ENCODE results near the gene PPM1A.

The PPM1A gene

GRCh38 chr14:60215520-60216420 lies 33.3 kb upstream of the PPM1A start:
- Histone ChIP-seq H2AFZ (ENCODE audit: low read length) (no peak overlapping the region; the same call in 1 of the 2 replicates), H3K9me2 (ENCODE audit: low read depth, low read length) (no peaks in the 10 kb centered on the region), H3K4me1 (ENCODE audit: insufficient read depth, low read length, severe bottlenecking) (peaks cover 86% of the 10 kb centered on the region), H3F3A (ENCODE audit: insufficient read depth, low read length) (no peaks in the 10 kb centered on the region), H3K4me2 (ENCODE audit: low read length) (no peak overlapping the region), H3K9me3 (ENCODE audit: low read length) (no peaks in the 10 kb centered on the region), H3K36me3 (ENCODE audit: insufficient read depth, low read length) (no peaks in the 10 kb centered on the region), H4K20me1 (ENCODE audit: insufficient read depth, low read length) (no peaks in the 10 kb centered on the region), H3K27ac (ENCODE audit: low read depth, low read length, poor library complexity, severe bottlenecking) (peak overlapping the region; percentile 60), H3K4me3 (ENCODE audit: low read depth, low read length, poor library complexity, severe bottlenecking) (no peak overlapping the region), H3K9ac (ENCODE audit: low read length) (no peak overlapping the region), H3K79me2 (ENCODE audit: insufficient read depth, low read length) (no peaks in the 10 kb centered on the region), H3K27me3 (ENCODE audit: insufficient read depth, low read length) (no peaks in the 10 kb centered on the region)
- TF ChIP-seq CTCF (IDR thresholded peaks at IDR 0.05; ENCODE audit: low read length) (no peak), EZH2 (IDR thresholded peaks at IDR 0.05; ENCODE audit: borderline replicate concordance, low read length) (no peak)

GRCh38 chr14:60217713-60218112 lies 31.3 kb upstream of the PPM1A start:
- Histone ChIP-seq H3K36me3 (ENCODE audit: insufficient read depth, low read length) (no peaks in the 10 kb centered on the region), H3K4me2 (ENCODE audit: low read length) (no peak overlapping the region), H3F3A (ENCODE audit: insufficient read depth, low read length) (no peaks in the 10 kb centered on the region), H3K9me3 (ENCODE audit: low read length) (no peaks in the 10 kb centered on the region), H4K20me1 (ENCODE audit: insufficient read depth, low read length) (no peaks in the 10 kb centered on the region), H3K9me2 (ENCODE audit: low read depth, low read length) (no peaks in the 10 kb centered on the region), H3K9ac (ENCODE audit: low read length) (no peak overlapping the region), H3K79me2 (ENCODE audit: insufficient read depth, low read length) (no peaks in the 10 kb centered on the region), H3K27me3 (ENCODE audit: insufficient read depth, low read length) (no peaks in the 10 kb centered on the region), H3K4me3 (ENCODE audit: low read depth, low read length, poor library complexity, severe bottlenecking) (no peak overlapping the region), H2AFZ (ENCODE audit: low read length) (no peak overlapping the region), H3K27ac (ENCODE audit: low read depth, low read length, poor library complexity, severe bottlenecking) (peak overlapping the region; percentile 60), H3K4me1 (ENCODE audit: insufficient read depth, low read length, severe bottlenecking) (peaks cover 78% of the 10 kb centered on the region)
- TF ChIP-seq CTCF (IDR thresholded peaks at IDR 0.05; ENCODE audit: low read length): no peak
- TF ChIP-seq EZH2 (IDR thresholded peaks at IDR 0.05; ENCODE audit: borderline replicate concordance, low read length): no peak

GRCh38 chr14:60220084-60220483 lies 28.9 kb upstream of the PPM1A start:
- Histone ChIP-seq H3K9me2 (ENCODE audit: low read depth, low read length) (no peaks in the 10 kb centered on the region), H3K9me3 (ENCODE audit: low read length) (no peaks in the 10 kb centered on the region), H3K4me2 (ENCODE audit: low read length) (peak overlapping the region; percentile 21; the same call in 1 of the 2 replicates), H3K4me3 (ENCODE audit: low read depth, low read length, poor library complexity, severe bottlenecking) (no peak overlapping the region), H3K36me3 (ENCODE audit: insufficient read depth, low read length) (no peaks in the 10 kb centered on the region), H3F3A (ENCODE audit: insufficient read depth, low read length) (no peaks in the 10 kb centered on the region), H3K27ac (ENCODE audit: low read depth, low read length, poor library complexity, severe bottlenecking) (peak overlapping the region; percentile 82), H4K20me1 (ENCODE audit: insufficient read depth, low read length) (no peaks in the 10 kb centered on the region), H3K27me3 (ENCODE audit: insufficient read depth, low read length) (no peaks in the 10 kb centered on the region), H3K79me2 (ENCODE audit: insufficient read depth, low read length) (no peaks in the 10 kb centered on the region), H3K9ac (ENCODE audit: low read length) (peak overlapping the region; percentile 35; the same call in 1 of the 2 replicates), H3K4me1 (ENCODE audit: insufficient read depth, low read length, severe bottlenecking) (peaks cover 69% of the 10 kb centered on the region), H2AFZ (ENCODE audit: low read length) (no peak overlapping the region)
- no peak for TF ChIP-seq CTCF (IDR thresholded peaks at IDR 0.05; ENCODE audit: low read length)
- TF ChIP-seq EZH2 (IDR thresholded peaks at IDR 0.05; ENCODE audit: borderline replicate concordance, low read length): no peak

Measured in OCI-LY1 (cell line).